ENCODE results near the gene FIBIN.
A peak's percentile ranks its signal among the peaks of the same experiment; 100 is the strongest.
"Not testable (repeated sequence)": the region's sequence is repeated elsewhere in the genome, so short reads cannot be mapped to it uniquely, and the experiment has no call there.

FIBIN gene

GRCh38 chr11:26976389-26976788, 17.5 kb upstream of the FIBIN start:
- TF ChIP-seq CTCF (IDR thresholded peaks at IDR 0.05; ENCODE audit: control insufficient read depth, insufficient read depth, low read depth, low read length, missing control alignments) = no peak
- peak; percentile 55 for DNase-seq (ENCODE audit: low read depth)
- H3K4me3 ChIP-seq (ENCODE audit: control insufficient read depth, low read depth, low read length) = no peak overlapping the region

- not testable (repeated sequence) for H3K4me3 ChIP-seq (ENCODE audit: control insufficient read depth, low read depth, low read length); DNase-seq (ENCODE audit: low read depth)
Measured at GRCh38 chr11:26977209-26977608, 16.7 kb upstream of the FIBIN start.

GRCh38 chr11:26983645-26984044, 10.3 kb upstream of the FIBIN start:
- H3K4me3 ChIP-seq (ENCODE audit: control insufficient read depth, low read depth, low read length) = no peak overlapping the region
- no peak for DNase-seq (ENCODE audit: low read depth)
- TF ChIP-seq CTCF (IDR thresholded peaks at IDR 0.05; ENCODE audit: control insufficient read depth, insufficient read depth, low read depth, low read length, missing control alignments) = no peak

GRCh38 chr11:26985470-26985869, 8.4 kb upstream of the FIBIN start:
- TF ChIP-seq CTCF (IDR thresholded peaks at IDR 0.05; ENCODE audit: control insufficient read depth, insufficient read depth, low read depth, low read length, missing control alignments) = no peak
- no peak overlapping the region for H3K4me3 ChIP-seq (ENCODE audit: control insufficient read depth, low read depth, low read length)
- DNase-seq (ENCODE audit: low read depth) = no peak

GRCh38 chr11:26985943-26986342, 8.0 kb upstream of the FIBIN start:
- H3K4me3 ChIP-seq (ENCODE audit: control insufficient read depth, low read depth, low read length) = no peak overlapping the region
- no peak for TF ChIP-seq CTCF (IDR thresholded peaks at IDR 0.05; ENCODE audit: control insufficient read depth, insufficient read depth, low read depth, low read length, missing control alignments)
- peak; percentile 51 for DNase-seq (ENCODE audit: low read depth)

- DNase-seq (ENCODE audit: low read depth) = no peak
- TF ChIP-seq CTCF (IDR thresholded peaks at IDR 0.05; ENCODE audit: control insufficient read depth, insufficient read depth, low read depth, low read length, missing control alignments) = no peak
Measured at GRCh38 chr11:26987272-26987671, 6.6 kb upstream of the FIBIN start.

GRCh38 chr11:26987731-26988130, 6.2 kb upstream of the FIBIN start:
- no peak for TF ChIP-seq CTCF (IDR thresholded peaks at IDR 0.05; ENCODE audit: control insufficient read depth, insufficient read depth, low read depth, low read length, missing control alignments)
- DNase-seq (ENCODE audit: low read depth) = no peak
- H3K4me3 ChIP-seq (ENCODE audit: control insufficient read depth, low read depth, low read length) = no peak overlapping the region

More at GRCh38 chr11:26987272-26987671, 6.6 kb upstream of the FIBIN start:
- no peak overlapping the region for H3K4me3 ChIP-seq (ENCODE audit: control insufficient read depth, low read depth, low read length)

Measured in AG09309 (cell line).